ENCODE data around the gene IGFBP5. TPM values are rescaled to one million over a fixed set of nuclear protein-coding genes. Genes with fewer than 3 reads are reported as not detected.

Gene IGFBP5
- total and polyA plus RNA-seq, 2 donors (not counting 3 experiments of a cell fraction or from before 2014, with no cell fraction given): 0.06 TPM; not detected in 1

DNA sequence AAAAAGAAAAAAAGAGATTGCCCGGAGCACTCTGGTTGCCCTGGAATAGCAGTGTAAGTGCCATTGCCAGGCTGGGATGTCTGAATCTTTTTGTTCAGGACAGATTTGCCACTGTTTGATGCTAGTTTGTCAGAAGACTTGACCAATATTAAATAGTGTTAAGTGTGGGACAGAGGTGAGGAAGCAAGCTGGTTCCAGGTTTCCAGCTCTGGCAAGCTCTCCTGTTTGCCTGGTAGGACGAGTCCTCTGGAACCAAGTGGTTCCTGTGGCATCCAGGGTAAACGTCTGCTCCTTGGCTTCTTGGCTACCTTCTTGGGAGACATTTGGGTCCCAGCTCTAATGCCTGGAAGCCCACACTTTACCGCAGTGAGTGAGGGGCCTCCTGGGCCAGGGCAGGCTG lies 20.8 kb upstream of the IGFBP5 start:
- no peaks in the 10 kb centered on the region for H3K36me3 ChIP-seq (ENCODE audit: control insufficient read depth in 2 of 2, extremely low read depth in 1 of 2, insufficient read depth in 2 of 2, low read length in 2 of 2)
- H3K79me2 ChIP-seq (ENCODE audit: control insufficient read depth, insufficient read depth, low read length): no peaks in the 10 kb centered on the region
- H2AFZ ChIP-seq (ENCODE audit: low read depth, low read length): no peak overlapping the region
- H3K4me2 ChIP-seq (ENCODE audit: insufficient read depth, low read length): no peak overlapping the region
- H3K9me3 ChIP-seq (replicated peaks; ENCODE audit: control insufficient read depth, insufficient read depth, low read length): no peaks in the 10 kb centered on the region
- H3K9me1 ChIP-seq (replicated peaks; ENCODE audit: control insufficient read depth, extremely low read depth, insufficient read depth, low read length): no peaks in the 10 kb centered on the region
- no peak for TF ChIP-seq GATA2 (IDR thresholded peaks at IDR 0.05; ENCODE audit: insufficient read depth, insufficient read length, low read depth, low read length)
- TF ChIP-seq MYC (IDR thresholded peaks at IDR 0.05; ENCODE audit: low read depth, low read length): no peak
- TF ChIP-seq FOS (IDR thresholded peaks at IDR 0.05; ENCODE audit: borderline replicate concordance, insufficient read depth, low read length): no peak
- TF ChIP-seq EZH2 (IDR thresholded peaks at IDR 0.05; ENCODE audit: borderline replicate concordance, low read depth, low read length, severe bottlenecking): no peak
- TF ChIP-seq, protein P1, sequence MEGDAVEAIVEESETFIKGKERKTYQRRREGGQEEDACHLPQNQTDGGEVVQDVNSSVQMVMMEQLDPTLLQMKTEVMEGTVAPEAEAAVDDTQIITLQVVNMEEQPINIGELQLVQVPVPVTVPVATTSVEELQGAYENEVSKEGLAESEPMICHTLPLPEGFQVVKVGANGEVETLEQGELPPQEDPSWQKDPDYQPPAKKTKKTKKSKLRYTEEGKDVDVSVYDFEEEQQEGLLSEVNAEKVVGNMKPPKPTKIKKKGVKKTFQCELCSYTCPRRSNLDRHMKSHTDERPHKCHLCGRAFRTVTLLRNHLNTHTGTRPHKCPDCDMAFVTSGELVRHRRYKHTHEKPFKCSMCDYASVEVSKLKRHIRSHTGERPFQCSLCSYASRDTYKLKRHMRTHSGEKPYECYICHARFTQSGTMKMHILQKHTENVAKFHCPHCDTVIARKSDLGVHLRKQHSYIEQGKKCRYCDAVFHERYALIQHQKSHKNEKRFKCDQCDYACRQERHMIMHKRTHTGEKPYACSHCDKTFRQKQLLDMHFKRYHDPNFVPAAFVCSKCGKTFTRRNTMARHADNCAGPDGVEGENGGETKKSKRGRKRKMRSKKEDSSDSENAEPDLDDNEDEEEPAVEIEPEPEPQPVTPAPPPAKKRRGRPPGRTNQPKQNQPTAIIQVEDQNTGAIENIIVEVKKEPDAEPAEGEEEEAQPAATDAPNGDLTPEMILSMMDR (IDR thresholded peaks at IDR 0.05; ENCODE audit: extremely low read depth in 1 of 2, insufficient read depth in 1 of 2, low read depth in 1 of 2, low read length in 2 of 2): no peak
- no peak for TF ChIP-seq POLR2AphosphoS5 (IDR thresholded peaks at IDR 0.05; ENCODE audit: insufficient read depth, low read depth, low read length)
- dilution Hi-C loops (cut with MboI; ENCODE audit: extremely low pct_ligation_motif_present, low sequenced_read_pairs): no loop called here
- intact Hi-C loops (cut with micrococcal nuclease): no loop called here
- ChIA-PET CTCF (interaction anchor here (1.5 kb wide), 1 partner anchor 14 kb away, joined by 3 read pairs; no protein-coding TSS in a partner anchor), POLR2A (no interaction called here)
- no TSS peak for BruUV-seq (replicated peaks)
- no peak overlapping the region for H3K27ac ChIP-seq (ENCODE audit: insufficient read depth, low read depth, low read length)
- FAIRE-seq (no peak), DNase-seq (ENCODE audit: low read depth, low spot score) (no peak)
- no peaks in the 10 kb centered on the region for H3K27me3 ChIP-seq (ENCODE audit: control insufficient read depth in 2 of 2, insufficient read depth in 2 of 2, low read length in 2 of 2)
- H3K4me3 ChIP-seq (replicated peaks in 1 of 3; ENCODE audit: insufficient read depth in 1 of 3, low read depth in 1 of 3, low read length in 3 of 3): no peak overlapping the region
- no peaks in the 10 kb centered on the region for H3K4me1 ChIP-seq (ENCODE audit: control insufficient read depth, extremely low read depth, insufficient read depth, low read length)
- H3K9ac ChIP-seq (replicated peaks; ENCODE audit: extremely low read depth, insufficient read depth, low read length): no peak overlapping the region
- no peaks in the 10 kb centered on the region for H4K20me1 ChIP-seq (replicated peaks; ENCODE audit: control insufficient read depth, extremely low read depth, insufficient read depth, low read length)
